DMS114 treated with DMSO at 0.1 percent for 48 hours (cell line): ENCODE measurements around the gene SATB2.

Experiments
- DNase-seq: peaks from one replicate; lab custom pipeline; 2025; ENCODE audit not compliant: unreplicated experiment; lab: John Stamatoyannopoulos, UW

SATB2 gene

DNA sequence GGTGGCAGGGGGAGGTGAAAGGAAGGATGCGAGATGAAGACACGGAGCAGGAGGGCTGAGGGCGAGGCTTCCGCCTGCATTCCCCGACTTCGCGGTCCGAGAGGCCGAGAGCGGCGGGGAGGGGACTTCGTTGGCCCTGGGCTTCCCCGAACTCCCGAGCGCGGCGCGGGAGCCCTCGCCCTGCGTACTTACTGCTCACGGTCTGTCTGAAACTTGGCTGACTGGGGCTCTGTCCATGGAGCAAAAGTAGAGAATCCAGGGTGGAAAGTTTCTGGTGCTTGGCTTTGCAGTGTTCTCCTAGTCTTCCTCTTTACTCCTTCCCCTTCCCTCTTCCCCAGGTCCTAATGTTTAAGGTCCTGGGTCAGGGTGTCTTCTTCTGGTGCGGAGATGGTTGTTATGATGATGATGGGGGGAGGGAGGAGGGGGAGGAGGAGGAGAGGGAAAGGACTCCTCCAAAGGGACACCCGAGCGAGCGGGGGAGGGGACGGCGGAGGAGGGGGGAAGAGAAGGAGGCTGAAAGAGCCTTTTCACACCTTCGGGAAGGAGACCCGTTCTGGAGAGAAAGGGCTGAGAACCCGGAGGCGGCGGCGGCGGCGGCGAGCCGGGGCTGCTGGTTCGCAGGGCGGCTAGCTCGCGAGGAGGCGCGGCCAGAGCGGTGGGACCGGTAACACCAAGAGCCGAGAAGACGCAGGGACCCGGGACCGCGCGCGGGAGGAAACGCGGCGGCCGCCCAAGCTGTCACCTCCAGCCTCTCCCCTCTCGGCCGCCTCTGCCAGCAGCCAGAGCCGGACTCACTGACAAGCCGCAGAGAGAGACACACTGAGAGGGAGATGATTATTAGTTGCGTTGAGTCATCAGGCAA, at the start of gene SATB2:
TSS of gene SATB2 (minus strand) at position 793 of the 862 bp plus-strand sequence. CDS start 1,902 bp downstream, outside the sequence.
- peak; percentile 74 for DNase-seq

GRCh38 chr2:199505755-199506403, 48.1 kb upstream of the SATB2 start:
- DNase-seq, result no peak

GRCh38 chr2:199503148-199503547, 45.4 kb upstream of the SATB2 start:
- DNase-seq, result no peak

GRCh38 chr2:199499005-199499404, 41.3 kb upstream of the SATB2 start:
- DNase-seq, result no peak

GRCh38 chr2:199495147-199495546, 37.4 kb upstream of the SATB2 start:
- DNase-seq, result no peak

DNA sequence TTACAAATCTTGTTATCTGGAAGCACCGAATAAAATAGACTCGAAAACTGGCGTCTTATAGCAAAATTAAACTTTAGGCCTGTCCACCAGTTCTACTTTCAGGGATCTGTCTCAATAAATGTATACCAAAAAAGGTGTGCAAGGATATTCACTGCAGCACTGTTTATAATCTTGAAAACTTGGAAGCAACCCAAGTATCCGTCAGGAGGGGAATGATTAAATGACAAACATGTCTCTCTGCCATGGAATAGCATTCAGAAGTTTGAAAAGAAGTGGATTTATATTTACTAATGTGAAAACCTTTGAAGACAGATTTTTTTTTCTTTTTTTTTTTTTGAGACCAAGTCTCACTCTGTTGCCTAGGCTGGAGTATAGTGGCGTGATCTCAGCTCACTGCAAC, 32.3 kb upstream of the SATB2 start:
- DNase-seq, result no peak

- peak; percentile 6 for DNase-seq
These were observed 31.1 kb upstream of the SATB2 start for GRCh38 chr2:199488772-199489400.

GRCh38 chr2:199485732-199486335, 28.1 kb upstream of the SATB2 start:
- DNase-seq, result peak; percentile 67

DNA sequence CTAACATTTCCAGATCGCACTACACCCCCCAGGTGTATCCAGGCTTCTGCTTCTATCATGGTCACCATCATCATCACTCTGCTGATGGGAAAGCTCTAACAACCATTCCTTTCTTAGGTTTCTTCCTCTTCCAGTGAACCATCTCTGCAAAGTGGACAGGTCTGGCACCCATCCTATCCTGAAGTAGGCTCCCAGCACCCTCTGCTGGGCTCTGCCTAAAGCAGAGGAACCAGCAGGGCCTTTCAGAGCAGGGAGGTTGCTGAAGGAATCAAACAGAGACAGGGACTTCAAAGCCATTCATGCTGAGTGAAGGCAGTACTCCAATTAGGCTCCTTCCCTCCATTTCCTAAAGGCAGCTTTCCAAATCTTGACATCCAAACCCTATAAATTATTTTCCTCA, 27.2 kb upstream of the SATB2 start:
- peak; percentile 30 for DNase-seq

- DNase-seq, result no peak
These were observed 23.2 kb upstream of the SATB2 start for GRCh38 chr2:199480966-199481365.

DNA sequence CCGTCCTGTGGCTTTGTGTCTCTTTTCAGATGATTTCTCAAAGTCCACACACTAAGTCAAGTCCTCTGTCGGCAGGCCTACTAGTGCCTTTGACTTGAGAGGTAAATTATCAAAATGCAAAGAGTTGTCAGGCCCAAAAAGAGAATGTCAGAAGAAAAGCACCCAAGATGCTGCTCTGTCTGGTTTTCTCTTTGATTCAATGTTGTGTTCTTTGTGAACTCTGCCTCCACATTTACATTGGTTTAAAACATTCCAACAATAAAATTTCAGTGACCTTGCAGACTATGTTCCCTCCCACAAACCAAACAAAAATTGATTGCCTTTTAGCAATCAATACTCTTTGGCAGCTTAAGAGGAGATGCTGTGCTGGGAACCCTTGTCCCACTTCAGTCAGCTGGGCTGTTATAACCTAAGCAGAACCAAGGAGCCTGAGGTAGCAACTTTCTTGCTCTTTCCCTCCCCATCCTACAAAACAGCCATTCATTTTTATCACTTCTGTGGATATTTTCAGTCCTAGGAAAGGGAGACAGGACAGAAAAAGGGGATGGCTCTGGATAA, 19.6 kb upstream of the SATB2 start:
- DNase-seq, result no peak

DNA sequence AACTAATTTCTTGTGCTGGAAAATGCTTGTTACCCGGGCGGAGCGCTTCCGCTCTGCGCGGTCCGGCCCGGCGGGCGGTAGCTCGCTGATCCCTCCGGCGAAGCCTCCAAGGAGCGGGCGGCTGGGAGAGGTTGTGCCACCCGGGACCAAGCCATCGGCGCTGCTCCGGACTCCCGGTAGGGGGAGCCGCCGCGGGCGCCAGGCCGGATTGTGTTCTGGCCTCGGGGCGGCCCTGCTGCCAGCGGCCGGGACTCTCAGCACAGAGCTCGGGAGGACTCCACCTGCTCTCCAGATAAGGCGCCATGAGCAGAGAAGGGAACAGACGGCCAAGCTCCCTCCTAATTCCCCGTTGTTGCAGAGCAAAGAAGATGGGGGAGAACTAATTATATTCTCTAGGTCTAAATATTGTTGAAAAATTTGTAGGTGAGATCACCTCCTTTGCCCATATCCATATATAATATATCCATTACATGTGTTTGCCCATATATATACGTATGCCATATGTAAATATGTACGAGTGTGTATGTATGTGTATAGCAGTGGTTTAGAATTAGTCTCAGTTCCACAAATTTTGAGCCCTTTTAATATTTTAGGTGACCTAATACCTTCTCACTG, 13.8 kb upstream of the SATB2 start:
- peak; percentile 42 for DNase-seq

DNA sequence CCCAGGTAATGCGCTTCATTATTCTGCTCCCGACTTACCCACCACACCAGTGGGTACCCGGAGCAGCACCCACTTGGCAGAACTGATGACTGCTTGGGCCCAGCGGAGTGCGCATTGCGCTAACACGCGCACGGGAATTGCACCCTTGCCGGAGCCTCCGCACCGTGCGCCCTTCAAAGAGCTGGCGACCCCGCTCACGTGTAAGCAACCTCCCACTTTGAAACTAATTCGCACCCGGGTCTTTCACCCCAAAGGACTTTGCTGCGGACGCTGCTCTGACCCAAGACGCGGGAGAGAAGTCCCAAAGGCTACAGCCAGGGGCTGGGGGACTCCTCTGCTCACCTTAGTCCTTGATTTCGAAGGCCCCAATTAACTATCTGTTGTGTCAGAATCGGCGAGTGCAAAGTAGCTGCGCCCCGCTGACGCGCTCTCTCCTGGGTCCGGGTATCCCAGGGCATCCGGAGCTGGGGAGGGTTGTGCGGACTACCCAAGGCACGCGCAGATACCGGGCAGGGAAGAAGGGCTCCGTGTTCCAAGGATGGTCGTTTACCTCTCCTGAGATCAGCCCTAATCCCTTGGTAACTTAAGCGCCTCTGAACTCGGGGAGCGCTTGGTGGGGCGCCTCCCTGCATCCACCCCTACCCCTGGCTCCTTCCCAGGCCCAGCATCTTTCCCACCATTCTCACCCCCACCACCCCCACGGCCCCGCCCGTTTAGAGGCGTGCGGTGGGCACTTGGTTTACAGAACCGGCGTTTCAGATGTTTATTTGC, 13.1 kb upstream of the SATB2 start:
- DNase-seq, result no peak

GRCh38 chr2:199470361-199470671, 12.6 kb upstream of the SATB2 start:
- no peak for DNase-seq

GRCh38 chr2:199469514-199470360, 12.0 kb upstream of the SATB2 start:
- no peak for DNase-seq

- DNase-seq, result no peak
These were observed 11.1 kb upstream of the SATB2 start for GRCh38 chr2:199468561-199469513.

DNA sequence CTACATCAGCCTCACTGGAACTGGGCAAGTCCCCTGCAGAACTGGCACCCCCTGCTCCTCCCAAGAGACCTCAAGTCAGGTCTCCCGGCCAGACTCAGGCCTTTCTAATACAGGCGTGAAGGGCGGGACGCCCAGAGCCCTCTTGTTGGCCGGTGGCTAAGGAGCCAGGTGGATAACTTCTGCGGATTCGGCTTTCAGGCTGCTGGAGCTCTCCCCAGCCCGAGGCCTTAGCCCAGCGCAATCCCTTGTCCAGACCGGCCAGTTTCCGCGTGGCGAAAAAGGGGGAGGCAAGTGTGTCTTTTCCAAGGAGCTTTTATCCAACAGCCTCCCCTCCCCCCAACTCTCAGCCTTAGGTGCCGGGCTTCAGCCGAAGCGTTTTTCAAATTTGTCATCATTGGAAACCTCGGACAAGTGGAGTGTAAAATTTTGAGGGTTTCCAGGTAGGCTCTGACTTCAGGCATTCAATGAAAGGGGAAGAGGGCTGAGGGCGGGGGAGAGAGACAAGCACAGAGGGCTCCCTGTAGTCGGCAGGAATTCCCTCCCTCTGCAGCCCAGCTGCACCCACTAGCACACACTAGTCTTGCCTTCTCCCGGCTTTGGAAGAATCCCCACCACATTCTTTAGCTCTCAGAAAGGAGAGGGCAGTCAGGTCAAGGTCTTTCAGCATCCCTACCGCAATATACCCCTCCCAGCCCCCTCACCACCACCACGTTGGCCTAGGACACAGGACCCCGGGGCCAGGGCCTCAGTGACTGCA, 9.5 kb upstream of the SATB2 start:
- DNase-seq, result no peak
